Chondrocyte (in vitro differentiated cells): ENCODE measurements around the gene OR6S1. TPM values are rescaled to one million over a fixed set of nuclear protein-coding genes. Genes with fewer than 3 reads are reported as not detected.

Experiments used
- DNase-seq: peaks from one replicate; pipeline ENCODE4 v3.0.0; 2021; ENCODE audit warnings: mixed read lengths, low spot score
- H3K27ac Mint-ChIP-seq: one replicate; pipeline ENCODE4 v1.8.0; 2021; ENCODE audit warnings: mild to moderate bottlenecking, moderate library complexity, mixed read lengths; ENCODE audit not compliant: unreplicated experiment
- H3K27me3 Mint-ChIP-seq: 2 replicates; pipeline ENCODE4 v1.8.0; 2021; ENCODE audit warnings: low read depth, mixed read lengths
- H3K36me3 Mint-ChIP-seq: 2 replicates; pipeline ENCODE4 v1.8.0; 2021; ENCODE audit warnings: low read depth, mixed read lengths
- H3K4me1 Mint-ChIP-seq: 2 replicates; pipeline ENCODE4 v1.8.0; 2021; ENCODE audit warnings: low read depth, mild to moderate bottlenecking, mixed read lengths
- H3K4me3 Mint-ChIP-seq: one replicate; pipeline ENCODE4 v1.8.0; 2021; ENCODE audit warnings: mild to moderate bottlenecking, moderate library complexity, mixed read lengths; ENCODE audit not compliant: unreplicated experiment
- H3K9me3 Mint-ChIP-seq: 2 replicates; pipeline ENCODE4 v1.8.0; 2021; ENCODE audit warnings: low read depth, mixed read lengths
- total RNA-seq: library from RNA; stranded (reverse); gene quantifications from 3 replicates; pipeline ENCODE4 v1.2.1, GENCODE V29; 2021
- TF ChIP-seq, protein P1 (sequence below): fragments of 200-600 bp; sonication (generic); IDR thresholded peaks from 2 replicates; pipeline ENCODE4 v1.5.0; 2021; ENCODE audit warnings: antibody characterized with exemption, mild to moderate bottlenecking, moderate library complexity

The OR6S1 gene
- total RNA-seq, 1 donor from 2014 or later = not detected

DNA sequence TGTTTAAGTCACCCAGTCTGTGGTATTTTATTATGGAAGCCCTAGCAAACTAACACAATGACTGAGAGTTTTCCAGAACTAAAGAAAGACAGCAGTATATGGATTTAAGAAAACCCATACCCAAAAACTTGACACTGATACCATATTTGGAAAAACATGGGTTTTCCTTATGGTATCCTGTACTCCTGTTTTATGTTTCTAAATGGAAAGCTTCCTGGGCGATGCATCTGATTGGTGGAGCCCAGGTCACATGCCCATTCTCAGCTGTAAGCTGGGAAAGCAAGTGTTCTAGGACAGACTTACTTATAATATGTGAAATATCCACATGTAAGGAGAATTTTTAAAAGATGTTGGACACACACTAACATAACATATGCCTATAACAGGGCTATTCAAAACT, 38.4 kb upstream of the OR6S1 start:
- Mint-ChIP-seq H3K4me3 (no peak overlapping the region), H3K4me1 (peaks cover 19% of the 10 kb centered on the region), H3K27me3 (peaks cover 11% of the 10 kb centered on the region), H3K9me3 (no peaks in the 10 kb centered on the region), H3K36me3 (no peaks in the 10 kb centered on the region), H3K27ac (no peak overlapping the region)
- no peak for DNase-seq
- TF ChIP-seq, protein P1, sequence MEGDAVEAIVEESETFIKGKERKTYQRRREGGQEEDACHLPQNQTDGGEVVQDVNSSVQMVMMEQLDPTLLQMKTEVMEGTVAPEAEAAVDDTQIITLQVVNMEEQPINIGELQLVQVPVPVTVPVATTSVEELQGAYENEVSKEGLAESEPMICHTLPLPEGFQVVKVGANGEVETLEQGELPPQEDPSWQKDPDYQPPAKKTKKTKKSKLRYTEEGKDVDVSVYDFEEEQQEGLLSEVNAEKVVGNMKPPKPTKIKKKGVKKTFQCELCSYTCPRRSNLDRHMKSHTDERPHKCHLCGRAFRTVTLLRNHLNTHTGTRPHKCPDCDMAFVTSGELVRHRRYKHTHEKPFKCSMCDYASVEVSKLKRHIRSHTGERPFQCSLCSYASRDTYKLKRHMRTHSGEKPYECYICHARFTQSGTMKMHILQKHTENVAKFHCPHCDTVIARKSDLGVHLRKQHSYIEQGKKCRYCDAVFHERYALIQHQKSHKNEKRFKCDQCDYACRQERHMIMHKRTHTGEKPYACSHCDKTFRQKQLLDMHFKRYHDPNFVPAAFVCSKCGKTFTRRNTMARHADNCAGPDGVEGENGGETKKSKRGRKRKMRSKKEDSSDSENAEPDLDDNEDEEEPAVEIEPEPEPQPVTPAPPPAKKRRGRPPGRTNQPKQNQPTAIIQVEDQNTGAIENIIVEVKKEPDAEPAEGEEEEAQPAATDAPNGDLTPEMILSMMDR = no peak

DNA sequence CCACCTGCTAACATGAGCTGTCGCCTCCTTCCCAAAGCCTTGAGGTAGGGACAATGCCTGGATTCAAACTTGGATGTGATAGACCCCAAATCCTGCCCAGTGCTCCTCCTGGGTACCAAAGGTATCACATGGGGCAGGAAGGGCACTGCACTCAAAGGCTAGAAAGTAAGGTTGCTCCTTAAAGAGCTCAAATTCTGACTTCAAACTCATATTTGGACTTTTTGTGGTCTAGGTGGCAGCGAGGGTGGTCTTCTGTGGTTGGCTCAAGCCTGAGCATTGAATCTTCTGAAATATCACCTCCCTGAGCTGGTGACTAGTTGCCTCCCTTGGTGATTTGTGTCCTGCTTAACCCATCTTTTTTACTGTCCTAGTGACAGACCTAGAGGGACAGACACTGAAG, 34.6 kb upstream of the OR6S1 start:
- no peak overlapping the region for H3K27ac Mint-ChIP-seq
- H3K36me3 Mint-ChIP-seq = no peaks in the 10 kb centered on the region
- TF ChIP-seq, protein P1 = no peak
- peaks cover 17% of the 10 kb centered on the region for H3K27me3 Mint-ChIP-seq
- H3K4me3 Mint-ChIP-seq = no peak overlapping the region
- peaks cover 10% of the 10 kb centered on the region for H3K4me1 Mint-ChIP-seq
- H3K9me3 Mint-ChIP-seq = no peaks in the 10 kb centered on the region
- DNase-seq = no peak

DNA sequence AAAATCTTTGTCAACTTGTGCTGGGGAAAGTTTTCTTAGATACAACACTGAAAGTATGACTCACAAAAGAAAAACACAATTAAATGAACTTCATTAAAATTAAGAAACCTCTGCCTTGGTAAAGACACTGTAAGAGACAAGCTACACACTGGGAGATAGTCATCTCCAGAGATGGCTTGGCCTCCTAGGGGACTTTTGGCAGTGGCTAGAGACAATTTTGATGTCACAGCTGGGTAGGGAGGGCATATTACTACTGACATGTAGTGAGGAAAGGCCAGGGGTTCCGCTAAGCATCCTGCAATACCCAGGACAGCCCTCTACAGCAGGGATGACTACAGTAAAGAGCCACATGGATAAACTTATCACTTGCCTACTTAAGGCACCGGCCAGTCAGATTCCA, 34.2 kb upstream of the OR6S1 start:
- Mint-ChIP-seq H3K4me3 (no peak overlapping the region), H3K4me1 (peaks cover 5% of the 10 kb centered on the region), H3K9me3 (no peaks in the 10 kb centered on the region), H3K36me3 (no peaks in the 10 kb centered on the region), H3K27ac (no peak overlapping the region), H3K27me3 (peaks cover 17% of the 10 kb centered on the region)
- DNase-seq = no peak
- TF ChIP-seq, protein P1 = no peak

DNA sequence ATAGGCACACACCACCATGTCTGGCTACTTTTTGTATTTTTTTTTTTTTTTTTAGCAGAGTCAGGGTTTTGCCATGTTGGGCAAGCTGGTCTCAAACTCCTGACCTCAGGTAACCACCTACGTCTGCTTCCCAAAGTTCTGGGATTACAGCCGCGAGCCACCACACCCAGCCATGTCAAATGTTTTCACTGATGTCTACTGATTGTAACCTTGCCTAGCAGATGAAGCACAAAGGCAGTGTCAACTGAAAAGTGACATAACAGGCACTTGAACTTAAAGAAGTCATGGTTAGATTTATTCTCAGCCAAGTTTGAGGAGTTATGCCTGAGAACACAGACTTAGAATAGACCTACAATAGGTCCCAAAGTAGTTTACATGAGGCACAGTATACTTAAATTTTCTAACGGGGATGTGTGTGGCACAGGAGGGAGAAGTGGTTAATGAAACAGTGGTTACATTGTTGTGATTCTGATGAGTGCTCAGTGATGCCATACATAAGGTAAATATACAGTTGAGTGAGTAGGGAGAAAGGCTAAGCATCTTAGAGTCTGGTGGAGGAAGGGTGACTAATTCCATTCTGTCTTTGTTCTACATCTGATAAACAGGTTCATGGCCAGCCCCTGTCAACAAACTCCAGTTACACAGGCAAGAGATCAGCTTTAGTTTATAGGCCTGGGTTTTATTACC, 30.2 kb upstream of the OR6S1 start:
- H3K27ac Mint-ChIP-seq = no peak overlapping the region

DNA sequence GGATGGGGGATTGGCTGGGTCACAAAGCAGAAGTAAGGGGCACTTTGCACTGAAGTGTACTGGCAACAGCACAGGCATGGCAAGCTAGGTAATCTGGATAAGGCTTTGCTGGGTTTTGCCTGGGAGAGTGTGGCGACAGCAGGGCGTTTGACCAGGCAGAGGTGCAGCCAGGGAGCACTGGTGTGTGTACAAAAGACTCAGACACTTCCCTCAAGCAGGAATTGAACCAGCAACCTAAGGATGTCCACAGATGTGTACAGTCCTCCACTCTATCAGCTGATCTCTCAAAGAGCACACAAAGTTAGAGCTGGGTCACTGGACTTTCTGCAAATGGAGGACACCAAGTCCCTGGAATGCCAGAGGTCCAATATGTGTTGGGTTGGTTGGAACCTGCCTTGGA, 27.5 kb upstream of the OR6S1 start:
- Mint-ChIP-seq H3K4me1 (no peaks in the 10 kb centered on the region), H3K9me3 (no peaks in the 10 kb centered on the region), H3K27ac (no peak overlapping the region), H3K36me3 (no peaks in the 10 kb centered on the region), H3K27me3 (peaks cover 42% of the 10 kb centered on the region), H3K4me3 (no peak overlapping the region)
- TF ChIP-seq, protein P1 = no peak
- DNase-seq = no peak

More for the DNA sequence above, 30.2 kb upstream of the OR6S1 start:
- Mint-ChIP-seq H3K9me3 (no peaks in the 10 kb centered on the region), H3K4me1 (no peaks in the 10 kb centered on the region), H3K36me3 (no peaks in the 10 kb centered on the region), H3K27me3 (peaks cover 31% of the 10 kb centered on the region), H3K4me3 (no peak overlapping the region)
- TF ChIP-seq, protein P1 = no peak
- DNase-seq = no peak
